Dendritic cell treated with granulocyte-macrophage colony-stimulating factor and Interleukin-4, amounts not matched to agents 40 ng/mL and 50 ng/mL, for 4 days (primary cell): ENCODE measurements around the gene TAGAP.
"Not testable (repeated sequence)": the region's sequence is repeated elsewhere in the genome, so short reads cannot be mapped to it uniquely, and the experiment has no call there.

Experiments
- H3K27ac Mint-ChIP-seq: one replicate; pipeline ENCODE4 v1.8.0; 2022; ENCODE audit warnings: mild to moderate bottlenecking, mixed read lengths
- H3K27me3 Mint-ChIP-seq: one replicate; pipeline ENCODE4 v1.8.0; 2022; ENCODE audit warnings: mild to moderate bottlenecking, mixed read lengths
- H3K36me3 Mint-ChIP-seq: one replicate; pipeline ENCODE4 v1.8.0; 2022; ENCODE audit warnings: low read depth, mixed read lengths
- H3K4me1 Mint-ChIP-seq: one replicate; pipeline ENCODE4 v1.8.0; 2022; ENCODE audit warnings: low read depth, mixed read lengths
- H3K4me3 Mint-ChIP-seq: one replicate; pipeline ENCODE4 v1.8.0; 2022; ENCODE audit warnings: mild to moderate bottlenecking, moderate library complexity, mixed read lengths
- H3K9me3 Mint-ChIP-seq: one replicate; pipeline ENCODE4 v1.8.0; 2022; ENCODE audit warnings: mixed read lengths
- intact Hi-C: fragments of 100-400 bp; cut with micrococcal nuclease; formaldehyde crosslinking; loops from one replicate; pipeline ENCODE4 v1.15.0; 2022

TAGAP gene

DNA sequence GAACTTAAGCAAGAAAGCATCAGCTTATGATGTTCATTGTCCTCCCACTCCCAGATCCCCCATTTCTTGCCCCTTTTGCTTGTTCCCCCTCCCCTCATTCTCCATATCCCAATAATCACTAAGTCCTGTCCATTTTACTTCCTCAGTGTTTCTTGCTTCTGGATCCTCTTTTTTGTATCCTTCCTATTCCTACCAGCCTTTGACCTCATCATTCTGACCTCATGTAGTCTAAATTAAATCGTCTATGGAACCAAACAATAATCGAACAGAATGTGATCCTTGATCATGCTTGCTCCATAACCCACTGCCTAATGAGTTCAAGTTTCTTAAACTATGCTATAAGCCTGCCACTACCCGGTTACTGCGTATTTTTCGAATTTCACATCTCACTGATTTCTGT is 39.4 kb downstream of the TAGAP start:
- Mint-ChIP-seq H3K36me3 (no peaks in the 10 kb centered on the region), H3K4me3 (no peak overlapping the region), H3K27ac (peak overlapping the region; percentile 36), H3K9me3 (no peaks in the 10 kb centered on the region), H3K27me3 (no peaks in the 10 kb centered on the region), H3K4me1 (peaks cover 80% of the 10 kb centered on the region)
- intact Hi-C loops = loop anchor here (5.0 kb wide), 1 partner anchor 37 kb away; the partner anchor contains the start of gene TAGAP

- Mint-ChIP-seq H3K36me3 (peaks cover 8% of the 10 kb centered on the region), H3K9me3 (no peaks in the 10 kb centered on the region), H3K4me1 (peaks cover 73% of the 10 kb centered on the region), H3K27ac (peak overlapping the region; percentile 36), H3K27me3 (no peaks in the 10 kb centered on the region), H3K4me3 (no peak overlapping the region)
- intact Hi-C loops = no loop called here
These were observed 40.2 kb downstream of the TAGAP start for GRCh38 chr6:159004592-159004991.

- H3K9me3 Mint-ChIP-seq = no peaks in the 10 kb centered on the region
These were observed 42.2 kb downstream of the TAGAP start for GRCh38 chr6:159002432-159003155.

DNA sequence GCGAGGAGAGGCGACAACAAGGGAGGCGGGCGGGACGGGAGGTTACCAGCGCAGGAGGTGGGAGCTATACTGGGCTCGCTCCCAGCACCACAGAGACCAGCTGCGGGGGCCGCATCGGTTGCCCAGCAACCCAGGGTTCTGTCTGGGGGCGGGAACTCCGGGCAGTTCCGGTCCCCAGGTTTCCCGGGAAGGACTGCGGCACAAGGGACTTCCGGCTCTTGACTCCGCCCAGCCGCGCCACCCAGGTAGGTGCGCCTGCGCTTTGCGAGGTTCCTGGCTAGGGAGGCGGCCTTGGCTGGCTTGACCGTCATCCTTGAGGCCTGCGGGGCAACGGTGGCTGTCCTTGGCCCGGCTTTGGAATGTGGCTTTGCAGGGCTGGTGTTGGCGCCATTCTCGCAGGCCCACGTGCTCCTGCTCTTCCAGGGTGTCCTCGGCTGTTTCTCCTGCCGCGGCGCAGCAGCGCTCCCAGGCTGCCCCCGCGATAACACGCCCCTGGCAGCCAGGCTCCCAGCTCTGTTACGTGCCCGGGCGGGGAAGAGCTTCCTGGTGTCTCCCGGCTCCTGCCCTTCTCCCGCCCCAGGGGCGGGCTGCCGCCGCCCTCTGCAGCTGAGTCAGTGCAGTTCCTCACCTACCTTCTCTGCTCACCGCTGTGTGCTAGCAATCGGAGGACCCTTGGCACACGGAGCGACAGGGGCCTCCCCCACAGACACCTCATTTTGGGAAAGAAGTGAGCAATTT is 45.0 kb downstream of the TAGAP start, which contains the start of gene RSPH3:
Gene RSPH3, minus strand, starts transcription at position 537 of the 738 bp plus-strand sequence. CDS start 652 bp downstream, outside the sequence.
- H3K9me3 Mint-ChIP-seq = no peaks in the 10 kb centered on the region
- peak within 1 kb of the TSS; percentile 99 for H3K4me3 Mint-ChIP-seq
- peak within 1 kb of the TSS; percentile 99 for H3K27ac Mint-ChIP-seq
- H3K27me3 Mint-ChIP-seq = no peaks in the 10 kb centered on the region
- peaks cover 54% of the 10 kb centered on the region for H3K4me1 Mint-ChIP-seq
- H3K36me3 Mint-ChIP-seq = peaks cover 14% of the 10 kb centered on the region
- intact Hi-C loops = loop anchor here (5.0 kb wide), 1 partner anchor 32 kb away; no protein-coding TSS in a partner anchor

More at GRCh38 chr6:159002432-159003155, 42.2 kb downstream of the TAGAP start:
- Mint-ChIP-seq H3K27me3 (no peaks in the 10 kb centered on the region), H3K4me1 (peaks cover 71% of the 10 kb centered on the region), H3K4me3 (no peak overlapping the region), H3K36me3 (peaks cover 14% of the 10 kb centered on the region), H3K27ac (peak overlapping the region; percentile 39)
- intact Hi-C loops = no loop called here

GRCh38 chr6:158999154-158999665 is 45.6 kb downstream of the TAGAP start:
- Mint-ChIP-seq H3K27ac (peak overlapping the region; percentile 99), H3K36me3 (peaks cover 14% of the 10 kb centered on the region), H3K27me3 (no peaks in the 10 kb centered on the region), H3K4me3 (peak overlapping the region; percentile 99), H3K9me3 (no peaks in the 10 kb centered on the region), H3K4me1 (peaks cover 50% of the 10 kb centered on the region)
- intact Hi-C loops = loop anchor here (5.0 kb wide), 1 partner anchor 33 kb away; no protein-coding TSS in a partner anchor

GRCh38 chr6:158996856-158997255 is 47.9 kb downstream of the TAGAP start:
- peaks cover 34% of the 10 kb centered on the region for H3K4me1 Mint-ChIP-seq
- intact Hi-C loops = loop anchor here (5.0 kb wide), 1 partner anchor 35 kb away; no protein-coding TSS in a partner anchor
- no peaks in the 10 kb centered on the region for H3K9me3 Mint-ChIP-seq
- H3K27ac Mint-ChIP-seq = peak overlapping the region; percentile 63
- H3K36me3 Mint-ChIP-seq = peaks cover 33% of the 10 kb centered on the region
- H3K27me3 Mint-ChIP-seq = no peaks in the 10 kb centered on the region
- H3K4me3 Mint-ChIP-seq = no peak overlapping the region

- H3K4me3 Mint-ChIP-seq = no peak overlapping the region
- no peak overlapping the region for H3K27ac Mint-ChIP-seq
- H3K36me3 Mint-ChIP-seq = peaks cover 40% of the 10 kb centered on the region
These were observed 51.2 kb downstream of the TAGAP start for GRCh38 chr6:158993639-158994038.

GRCh38 chr6:158991017-158991723 is 53.6 kb downstream of the TAGAP start:
- H3K9me3 Mint-ChIP-seq = peaks cover 31% of the 10 kb centered on the region
- no peak overlapping the region for H3K27ac Mint-ChIP-seq
- intact Hi-C loops = no loop called here
- H3K36me3 Mint-ChIP-seq = peaks cover 45% of the 10 kb centered on the region
- H3K27me3 Mint-ChIP-seq = no peaks in the 10 kb centered on the region
- no peak overlapping the region for H3K4me3 Mint-ChIP-seq
- H3K4me1 Mint-ChIP-seq = peaks cover 12% of the 10 kb centered on the region

More at GRCh38 chr6:158993639-158994038, 51.2 kb downstream of the TAGAP start:
- intact Hi-C loops = no loop called here
- no peaks in the 10 kb centered on the region for H3K27me3 Mint-ChIP-seq
- H3K9me3 Mint-ChIP-seq = peaks cover 24% of the 10 kb centered on the region
- H3K4me1 Mint-ChIP-seq = peaks cover 12% of the 10 kb centered on the region

DNA sequence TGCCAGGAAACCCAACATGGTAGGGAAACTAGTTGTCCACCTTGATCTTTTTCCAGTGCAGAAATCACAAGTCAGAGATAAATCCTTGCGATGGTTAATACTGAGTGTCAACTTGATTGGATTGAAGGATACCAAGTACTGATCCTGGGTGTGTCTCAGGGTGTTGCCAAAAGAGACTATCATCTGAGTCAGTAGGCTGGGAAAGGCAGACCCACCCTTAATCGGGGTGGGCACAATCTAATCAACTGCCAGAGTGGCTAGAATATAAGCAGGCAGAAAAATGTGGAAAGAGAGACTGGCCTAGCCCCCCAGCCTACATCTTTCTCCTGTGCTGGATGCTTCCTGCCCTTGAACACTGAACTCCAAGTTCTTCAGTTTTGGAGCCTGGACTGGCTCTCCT is 55.1 kb downstream of the TAGAP start:
- H3K4me3 Mint-ChIP-seq, H3K27me3 Mint-ChIP-seq, H3K27ac Mint-ChIP-seq, H3K4me1 Mint-ChIP-seq, intact Hi-C loops: not testable (repeated sequence)
- H3K36me3 Mint-ChIP-seq = peaks cover 59% of the 10 kb centered on the region
- H3K9me3 Mint-ChIP-seq = peaks cover 31% of the 10 kb centered on the region

DNA sequence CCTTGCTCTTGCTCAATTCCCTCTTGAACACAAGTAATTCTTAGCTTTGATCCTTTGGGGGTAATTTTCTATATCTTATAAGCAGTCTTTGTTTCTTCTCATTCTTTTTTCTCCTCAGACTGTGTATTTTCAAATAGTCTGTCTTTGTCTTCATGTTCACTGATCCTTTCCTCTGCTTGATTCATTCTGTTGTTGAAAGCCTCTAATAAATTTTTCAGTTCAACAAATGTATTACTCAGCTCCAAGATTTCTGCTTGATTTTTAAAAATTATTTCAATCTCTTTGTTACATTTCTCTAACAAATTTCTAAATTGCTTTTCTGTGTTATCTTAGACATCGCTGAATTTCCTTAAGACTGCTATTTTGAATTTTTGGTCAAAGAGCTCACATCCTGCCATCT is 56.3 kb downstream of the TAGAP start:
- no peaks in the 10 kb centered on the region for H3K27me3 Mint-ChIP-seq
- H3K4me3 Mint-ChIP-seq = no peak overlapping the region
- H3K27ac Mint-ChIP-seq = no peak overlapping the region
- peaks cover 57% of the 10 kb centered on the region for H3K36me3 Mint-ChIP-seq
- H3K9me3 Mint-ChIP-seq = peaks cover 31% of the 10 kb centered on the region
- intact Hi-C loops = no loop called here
- H3K4me1 Mint-ChIP-seq = no peaks in the 10 kb centered on the region

DNA sequence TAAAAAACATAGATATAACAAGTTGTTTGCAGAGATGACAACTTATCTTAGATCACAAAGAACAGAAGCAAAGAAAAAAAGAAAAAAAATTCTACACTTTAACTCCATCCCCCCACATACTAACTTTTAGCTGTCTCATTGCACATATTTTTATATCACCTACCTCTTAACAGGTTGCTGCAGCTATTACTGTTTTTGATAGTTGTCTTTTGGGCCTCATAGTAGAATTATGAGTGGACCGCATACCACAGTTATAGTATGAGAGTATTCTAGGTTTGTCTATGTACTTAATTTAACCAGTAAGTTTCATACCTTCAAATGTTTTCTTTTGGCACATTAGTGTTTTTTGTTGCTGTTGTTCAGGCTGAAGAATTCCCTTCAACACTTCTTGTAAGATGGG is 57.1 kb downstream of the TAGAP start:
- no peak overlapping the region for H3K27ac Mint-ChIP-seq
- H3K9me3 Mint-ChIP-seq = peaks cover 31% of the 10 kb centered on the region
- intact Hi-C loops = no loop called here
- no peak overlapping the region for H3K4me3 Mint-ChIP-seq
- H3K27me3 Mint-ChIP-seq = no peaks in the 10 kb centered on the region
- peaks cover 50% of the 10 kb centered on the region for H3K36me3 Mint-ChIP-seq
- H3K4me1 Mint-ChIP-seq = no peaks in the 10 kb centered on the region
